Smooth muscle cell (in vitro differentiated cells): Measurements from ENCODE around the gene ENKD1. TPM values are rescaled to one million over a fixed set of nuclear protein-coding genes. Genes with fewer than 3 reads are reported as not detected.

Experiments used
- DNase-seq: peaks from one replicate; lab custom pipeline; 2025; ENCODE audit not compliant: unreplicated experiment; lab: John Stamatoyannopoulos, UW
- H2AFZ ChIP-seq: fragments of 200-600 bp; sonication (generic); 2 replicates; pipeline ENCODE4 v1.6.0; 2016; ENCODE audit warnings: antibody characterized with exemption, low read depth, mild to moderate bottlenecking
- H3F3A ChIP-seq: fragments of 200-600 bp; sonication (generic); 2 replicates; pipeline ENCODE4 v1.6.0; 2017; ENCODE audit warnings: antibody characterized with exemption, low read depth
- H3K27ac ChIP-seq: fragments of 200-600 bp; sonication (generic); 2 replicates; pipeline ENCODE4 v1.5.1; 2016; ENCODE audit warnings: low read depth, mild to moderate bottlenecking
- H3K27me3 ChIP-seq: fragments of 200-600 bp; sonication (generic); 2 replicates; pipeline ENCODE4 v1.6.1; 2016; ENCODE audit warnings: low read depth, mild to moderate bottlenecking
- H3K36me3 ChIP-seq: fragments of 200-600 bp; sonication (generic); 2 replicates; pipeline ENCODE4 v1.5.1; 2016; ENCODE audit warnings: low read depth
- H3K4me1 ChIP-seq: fragments of 200-600 bp; sonication (generic); 2 replicates; pipeline ENCODE4 v1.5.1; 2016; ENCODE audit warnings: low read depth
- H3K4me2 ChIP-seq: fragments of 200-600 bp; sonication (generic); 2 replicates; pipeline ENCODE4 v1.6.0; 2016; ENCODE audit warnings: mild to moderate bottlenecking
- H3K4me3 ChIP-seq: fragments of 200-600 bp; sonication (generic); 2 replicates; pipeline ENCODE4 v1.5.1; 2016; ENCODE audit warnings: mild to moderate bottlenecking
- H3K79me2 ChIP-seq: fragments of 200-600 bp; sonication (generic); 2 replicates; pipeline ENCODE4 v1.6.0; 2016; ENCODE audit warnings: low read depth, mild to moderate bottlenecking
- H3K9ac ChIP-seq: fragments of 200-600 bp; sonication (generic); 2 replicates; pipeline ENCODE4 v1.6.0; 2016; ENCODE audit warnings: low read depth
- H3K9me3 ChIP-seq: fragments of 200-600 bp; sonication (generic); replicated peaks from 2 replicates; pipeline ENCODE4 v1.5.1; 2016; ENCODE audit warnings: low read depth
- H4K20me1 ChIP-seq: fragments of 200-600 bp; sonication (generic); 2 replicates; pipeline ENCODE4 v1.6.0; 2016; ENCODE audit warnings: low read depth
- CTCF ChIP-seq: fragments of 200-600 bp; sonication (generic); IDR thresholded peaks from 2 replicates; pipeline ENCODE4 v1.5.1; 2017; ENCODE audit warnings: borderline replicate concordance, mild to moderate bottlenecking, antibody characterized with exemption; ENCODE audit not compliant: insufficient read depth, poor library complexity, severe bottlenecking
- WGBS: methylation state at CpG from one replicate; pipeline ENCODE4 v1.1.7; 2016; ENCODE audit warnings: low lambda C conversion rate; 5-methylcytosine and 5-hydroxymethylcytosine counted together
- polyA plus RNA-seq: library from polyadenylated mRNA; unstranded; fragments of >200 nt; fragmentation: Nextera tagmentation; extraction: Ambion mirVana; gene quantifications from 2 replicates; pipeline ENCODE4 v1.2.1, GENCODE V29; 2016
- total RNA-seq: library from RNA; depleted of rRNA; stranded (reverse); fragments of >200 nt; gene quantifications from 2 replicates; pipeline ENCODE4 v1.2.3, GENCODE V29; 2014

The ENKD1 gene
- total and polyA plus RNA-seq, 2 experiments from 2014 or later, result 9.8 to 14.2 TPM

GRCh38 chr16:67613808-67614207 is 52.7 kb downstream of the ENKD1 start:
- H2AFZ ChIP-seq, result no peak overlapping the region
- H3K36me3 ChIP-seq, result peaks cover 23% of the 10 kb centered on the region
- DNase-seq, result no peak
- H3K27me3 ChIP-seq, result no peaks in the 10 kb centered on the region
- H3K4me2 ChIP-seq, result no peak overlapping the region
- H3K27ac ChIP-seq, result no peak overlapping the region
- H3K9me3 ChIP-seq, result no peaks in the 10 kb centered on the region
- no peaks in the 10 kb centered on the region for H3K4me1 ChIP-seq
- H4K20me1 ChIP-seq, result peaks cover 36% of the 10 kb centered on the region
- WGBS, result 94% methylated on average over 10 of the region's 10 CpGs
- no peak for TF ChIP-seq CTCF
- H3K79me2 ChIP-seq, result peaks cover 5% of the 10 kb centered on the region
- no peak overlapping the region for H3K4me3 ChIP-seq
- no peaks in the 10 kb centered on the region for H3F3A ChIP-seq
- no peak overlapping the region for H3K9ac ChIP-seq

Other genes starting within 250 kb of the ENKD1 start
- gene HSD11B2, start 235.6 kb downstream of the ENKD1 start, total RNA-seq, result not detected in 2 replicates
- gene HSD11B2, start 235.6 kb downstream of the ENKD1 start, polyA plus RNA-seq, result not detected in 2 replicates
- gene ATP6V0D1, start 185.6 kb downstream of the ENKD1 start, total RNA-seq, result 74.7 and 96.8 TPM in 2 replicates
- gene ATP6V0D1, start 185.6 kb downstream of the ENKD1 start, polyA plus RNA-seq, result 114 and 128 TPM in 2 replicates
- gene AGRP, start 183.2 kb downstream of the ENKD1 start, total RNA-seq, result not detected in 2 replicates
- gene AGRP, start 183.2 kb downstream of the ENKD1 start, polyA plus RNA-seq, result not detected in 2 replicates
- 10.7 and 26.6 TPM in 2 replicates for gene RIPOR1, start 137.9 kb downstream of the ENKD1 start, total RNA-seq
- 47.3 and 57.2 TPM in 2 replicates for gene RIPOR1, start 137.9 kb downstream of the ENKD1 start, polyA plus RNA-seq
- gene CTCF, start 104.2 kb downstream of the ENKD1 start, total RNA-seq, result 32.4 and 37.3 TPM in 2 replicates
- gene CTCF, start 104.2 kb downstream of the ENKD1 start, polyA plus RNA-seq, result 28.4 and 34.8 TPM in 2 replicates
- gene CARMIL2, start 21.6 kb downstream of the ENKD1 start, total RNA-seq, result 0.18 and 0.76 TPM in 2 replicates
- 1.2 and 1.9 TPM in 2 replicates for gene CARMIL2, start 21.6 kb downstream of the ENKD1 start, polyA plus RNA-seq
- 16.5 and 21.9 TPM in 2 replicates for gene ACD, start 6.5 kb downstream of the ENKD1 start, total RNA-seq
- 31.7 and 45.2 TPM in 2 replicates for gene ACD, start 6.5 kb downstream of the ENKD1 start, polyA plus RNA-seq
- gene PARD6A, start 5.8 kb downstream of the ENKD1 start, total RNA-seq, result 0.36 TPM in 1 of 2 replicates, not detected in the other
- gene PARD6A, start 5.8 kb downstream of the ENKD1 start, polyA plus RNA-seq, result 0.58 and 2.0 TPM in 2 replicates
- gene C16orf86, start 64 bp upstream of the ENKD1 start, total RNA-seq, result 3.4 and 6.9 TPM in 2 replicates
- gene C16orf86, start 64 bp upstream of the ENKD1 start, polyA plus RNA-seq, result 3.9 and 8.5 TPM in 2 replicates
- gene GFOD2, start 52.6 kb upstream of the ENKD1 start, total RNA-seq, result 10.6 and 15.1 TPM in 2 replicates
- gene GFOD2, start 52.6 kb upstream of the ENKD1 start, polyA plus RNA-seq, result 15.0 and 24.0 TPM in 2 replicates
- 4.6 and 9.8 TPM in 2 replicates for gene RANBP10, start 139.8 kb upstream of the ENKD1 start, total RNA-seq
- 5.9 and 6.6 TPM in 2 replicates for gene RANBP10, start 139.8 kb upstream of the ENKD1 start, polyA plus RNA-seq
- 0.18 and 1.1 TPM in 2 replicates for gene TSNAXIP1, start 140.1 kb upstream of the ENKD1 start, total RNA-seq
- 1.0 and 3.1 TPM in 2 replicates for gene TSNAXIP1, start 140.1 kb upstream of the ENKD1 start, polyA plus RNA-seq
- 23.0 and 31.3 TPM in 2 replicates for gene THAP11, start 175.6 kb upstream of the ENKD1 start, total RNA-seq
- gene THAP11, start 175.6 kb upstream of the ENKD1 start, polyA plus RNA-seq, result 32.7 and 38.3 TPM in 2 replicates
- gene NUTF2, start 180.2 kb upstream of the ENKD1 start, total RNA-seq, result 112 and 115 TPM in 2 replicates
- gene NUTF2, start 180.2 kb upstream of the ENKD1 start, polyA plus RNA-seq, result 202 and 208 TPM in 2 replicates
- 37.3 and 47.0 TPM in 2 replicates for gene CENPT, start 180.9 kb upstream of the ENKD1 start, total RNA-seq
- gene CENPT, start 180.9 kb upstream of the ENKD1 start, polyA plus RNA-seq, result 65.8 and 79.7 TPM in 2 replicates
- gene EDC4, start 206.3 kb upstream of the ENKD1 start, total RNA-seq, result 35.5 and 46.3 TPM in 2 replicates
- gene EDC4, start 206.3 kb upstream of the ENKD1 start, polyA plus RNA-seq, result 64.5 and 74.7 TPM in 2 replicates
- gene NRN1L, start 218.1 kb upstream of the ENKD1 start, total RNA-seq, result not detected in 2 replicates
- gene NRN1L, start 218.1 kb upstream of the ENKD1 start, polyA plus RNA-seq, result 0.46 and 0.57 TPM in 2 replicates
- 15.3 and 17.2 TPM in 2 replicates for gene PSKH1, start 226.5 kb upstream of the ENKD1 start, total RNA-seq
- 35.2 and 36.0 TPM in 2 replicates for gene PSKH1, start 226.5 kb upstream of the ENKD1 start, polyA plus RNA-seq